BLaER1 treated with 17β-estradiol and CSF1 and Interleukin-3, amounts not matched to agents 10 nM and 100 nM (cell line): ENCODE data around the gene CASS4.
A peak's percentile ranks its signal among the peaks of the same experiment; 100 is the strongest.

Experiments
- H3K27ac ChIP-seq, 11 experiments: shearing (Covaris generic); formaldehyde crosslinking; 2 replicates each; pipeline ENCODE4 v1.8.1; 2022
- H3K27me3 ChIP-seq, 11 experiments: shearing (Covaris generic); formaldehyde crosslinking; 2 replicates each; pipeline ENCODE4 v1.8.1; 2022
- H3K36me3 ChIP-seq, 11 experiments: shearing (Covaris generic); formaldehyde crosslinking; 2 replicates each; pipeline ENCODE4 v1.8.1; 2022
- H3K4me1 ChIP-seq, 10 experiments: shearing (Covaris generic); formaldehyde crosslinking; 2 replicates each; pipeline ENCODE4 v1.8.1; 2022
- H3K4me2 ChIP-seq, 11 experiments: shearing (Covaris generic); formaldehyde crosslinking; 2 replicates each; pipeline ENCODE4 v1.8.1; 2022
- H3K4me3 ChIP-seq, 10 experiments: shearing (Covaris generic); formaldehyde crosslinking; 2 replicates each; pipeline ENCODE4 v1.8.1; 2022
- H3K9ac ChIP-seq, 11 experiments: shearing (Covaris generic); formaldehyde crosslinking; 2 replicates each; pipeline ENCODE4 v1.8.1; 2022
- H3K9me3 ChIP-seq, 11 experiments: shearing (Covaris generic); formaldehyde crosslinking; replicated peaks in 1 of 11; 2 replicates each; pipeline ENCODE4 v1.8.1; 2022
- H4K20me1 ChIP-seq, 11 experiments: shearing (Covaris generic); formaldehyde crosslinking; 2 replicates each; pipeline ENCODE4 v1.8.1; 2022
- Cebpa-rat ChIP-seq, 11 experiments: shearing (Covaris generic); IDR thresholded peaks; 2 replicates each; pipeline ENCODE4 v1.8.1; 2022

Gene CASS4

GRCh38 chr20:56463428-56463827 is 51.4 kb downstream of the CASS4 start:
- H3K9me3 ChIP-seq: no peaks in the 10 kb centered on the region
- no peaks in the 10 kb centered on the region; a peak in 1 of 22 replicates for H3K27me3 ChIP-seq
- TF ChIP-seq Cebpa-rat (IDR thresholded peaks at IDR 0.05): peak in 3 of 11 experiments; percentile 31 to 63 (median 61); a peak in 4 of 22 replicates
- H3K27ac ChIP-seq: peak overlapping the region; percentile 51 to 90 (median 68); a peak in 21 of 22 replicates
- peaks cover 69 to 85% (median 77%) of the 10 kb centered on the region in 10 experiments for H3K4me1 ChIP-seq
- H3K4me3 ChIP-seq: peak overlapping the region in 2 of 10 experiments; percentile 8; a peak in 4 of 20 replicates
- H3K4me2 ChIP-seq: peak overlapping the region; percentile 59 to 92 (median 84)
- H4K20me1 ChIP-seq: no peaks in the 10 kb centered on the region
- H3K9ac ChIP-seq: peak overlapping the region in 8 of 11 experiments; percentile 8 to 55 (median 36); a peak in 10 of 22 replicates
- peaks cover 0 to 3% (median 0%) of the 10 kb centered on the region in 11 experiments; a peak in 1 of 22 replicates for H3K36me3 ChIP-seq

- H3K27me3 ChIP-seq: no peaks in the 10 kb centered on the region
- H3K4me2 ChIP-seq: peak overlapping the region; percentile 21 to 92 (median 82)
- TF ChIP-seq Cebpa-rat (IDR thresholded peaks at IDR 0.05): no peak
- H3K4me3 ChIP-seq: no peak overlapping the region
- H3K9me3 ChIP-seq: no peaks in the 10 kb centered on the region
- peaks cover 0 to 15% (median 5%) of the 10 kb centered on the region in 11 experiments; a peak in 11 of 22 replicates for H4K20me1 ChIP-seq
- H3K4me1 ChIP-seq: peaks cover 75 to 92% (median 89%) of the 10 kb centered on the region in 10 experiments
- peak overlapping the region; percentile 31 to 94 (median 88); a peak in 20 of 22 replicates for H3K27ac ChIP-seq
- H3K9ac ChIP-seq: peak overlapping the region in 10 of 11 experiments; percentile 1 to 37 (median 22); a peak in 8 of 22 replicates
- peaks cover 4 to 15% (median 10%) of the 10 kb centered on the region in 11 experiments; a peak in 17 of 22 replicates for H3K36me3 ChIP-seq
These were observed 53.9 kb downstream of the CASS4 start for GRCh38 chr20:56465997-56466396.

- H3K27me3 ChIP-seq: no peaks in the 10 kb centered on the region
- no peak for TF ChIP-seq Cebpa-rat (IDR thresholded peaks at IDR 0.05)
- H3K4me1 ChIP-seq: peaks cover 60 to 80% (median 73%) of the 10 kb centered on the region in 10 experiments
- peaks cover 0 to 33% (median 11%) of the 10 kb centered on the region in 11 experiments; a peak in 14 of 22 replicates for H4K20me1 ChIP-seq
- H3K9ac ChIP-seq: peak overlapping the region; percentile 71 to 94 (median 88); a peak in 21 of 22 replicates
- peaks cover 11 to 31% (median 24%) of the 10 kb centered on the region in 11 experiments; a peak in 21 of 22 replicates for H3K36me3 ChIP-seq
- peak overlapping the region; percentile 60 to 92 (median 82) for H3K4me2 ChIP-seq
- peak overlapping the region; percentile 83 to 96 (median 91) for H3K4me3 ChIP-seq
- H3K9me3 ChIP-seq: no peaks in the 10 kb centered on the region
- H3K27ac ChIP-seq: peak overlapping the region; percentile 51 to 94 (median 88); a peak in 21 of 22 replicates
These were observed 55.9 kb downstream of the CASS4 start for GRCh38 chr20:56467968-56468315.

DNA sequence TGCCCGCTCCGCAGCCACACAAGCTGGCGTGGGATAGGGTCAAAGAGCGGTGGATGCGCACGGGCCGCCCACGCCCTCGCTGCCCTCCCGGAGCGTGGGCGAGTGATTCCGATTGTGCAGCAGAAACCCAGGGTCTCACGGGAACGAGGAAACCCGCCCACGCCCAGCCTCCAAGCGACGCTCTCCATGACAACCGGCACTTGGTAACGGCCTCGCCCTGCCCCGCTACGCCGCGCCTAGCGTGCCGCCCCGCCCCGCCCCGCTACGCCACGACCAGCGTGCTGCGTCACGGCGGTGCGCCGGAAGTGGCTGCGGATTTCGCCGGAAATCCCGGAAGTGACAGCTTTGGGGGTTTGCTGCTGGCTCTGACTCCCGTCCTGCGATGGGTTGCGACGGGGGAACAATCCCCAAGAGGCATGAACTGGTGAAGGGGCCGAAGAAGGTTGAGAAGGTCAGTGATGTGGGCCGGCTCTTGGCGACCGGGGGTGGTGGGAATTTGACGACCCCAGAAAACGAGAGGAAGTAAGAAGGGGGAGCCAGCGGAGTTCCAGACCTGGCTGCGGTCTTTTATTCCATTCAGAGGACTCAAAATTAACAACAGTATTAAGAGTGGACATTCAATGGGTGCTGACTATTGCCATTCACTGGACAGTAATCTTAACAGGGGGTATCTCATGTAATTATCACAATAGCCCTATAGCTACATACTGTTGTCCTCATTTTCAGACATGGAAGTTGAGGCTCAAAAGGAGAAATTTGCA is 56.4 kb downstream of the CASS4 start, which contains the start of gene RTF2:
RTF2 (plus strand) TSS at position 312 of the 761 bp plus-strand sequence; CDS start at position 383, 71 bp downstream.
- H4K20me1 ChIP-seq: peaks cover 0 to 33% (median 12%) of the 10 kb centered on the region in 11 experiments; a peak in 14 of 22 replicates
- peaks cover 16 to 37% (median 30%) of the 10 kb centered on the region in 11 experiments for H3K36me3 ChIP-seq
- H3K9me3 ChIP-seq: no peaks in the 10 kb centered on the region
- peak within 1 kb of the TSS; percentile 81 to 98 (median 91) for H3K4me2 ChIP-seq
- no peak for TF ChIP-seq Cebpa-rat (IDR thresholded peaks at IDR 0.05)
- no peaks in the 10 kb centered on the region for H3K27me3 ChIP-seq
- H3K27ac ChIP-seq: peak within 1 kb of the TSS; percentile 80 to 94 (median 88)
- peak within 1 kb of the TSS; percentile 83 to 94 (median 88) for H3K9ac ChIP-seq
- peak within 1 kb of the TSS; percentile 83 to 96 (median 91) for H3K4me3 ChIP-seq
- H3K4me1 ChIP-seq: peaks cover 54 to 74% (median 67%) of the 10 kb centered on the region in 10 experiments

- no peak for TF ChIP-seq Cebpa-rat (IDR thresholded peaks at IDR 0.05)
- H3K4me2 ChIP-seq: peak overlapping the region; percentile 81 to 98 (median 91)
- peaks cover 22 to 42% (median 35%) of the 10 kb centered on the region in 11 experiments for H3K36me3 ChIP-seq
- peak overlapping the region; percentile 80 to 94 (median 88) for H3K27ac ChIP-seq
- H3K9ac ChIP-seq: peak overlapping the region; percentile 83 to 94 (median 88)
- H3K27me3 ChIP-seq: no peaks in the 10 kb centered on the region
- peak overlapping the region; percentile 83 to 96 (median 91) for H3K4me3 ChIP-seq
- peaks cover 49 to 68% (median 62%) of the 10 kb centered on the region in 10 experiments for H3K4me1 ChIP-seq
- no peaks in the 10 kb centered on the region for H3K9me3 ChIP-seq
- H4K20me1 ChIP-seq: peaks cover 0 to 35% (median 15%) of the 10 kb centered on the region in 11 experiments; a peak in 14 of 22 replicates
These were observed 57.0 kb downstream of the CASS4 start for GRCh38 chr20:56469077-56469449.

DNA sequence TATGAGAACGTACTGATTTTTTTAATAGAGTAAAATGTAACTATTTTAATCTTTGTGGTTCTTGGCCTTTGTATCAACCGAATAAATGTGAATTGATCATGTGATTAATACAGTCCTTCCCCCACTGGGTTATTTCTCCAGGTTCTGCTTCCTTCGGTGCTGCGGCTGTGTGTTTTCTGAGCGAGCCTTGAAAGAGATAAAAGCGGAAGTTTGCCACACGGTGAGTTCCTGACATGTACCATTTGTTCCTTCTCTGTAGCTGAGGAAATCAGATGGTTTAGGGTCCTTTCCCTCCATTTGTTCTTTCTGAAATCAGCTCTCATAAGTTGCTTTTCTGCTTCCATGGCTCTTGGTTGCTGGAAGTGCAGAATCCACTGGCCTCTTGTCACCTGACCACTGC is 71.9 kb downstream of the CASS4 start:
- Histone ChIP-seq H3K36me3 (peaks cover 89 to 98% (median 95%) of the 10 kb centered on the region in 11 experiments), H4K20me1 (peaks cover 4 to 87% (median 59%) of the 10 kb centered on the region in 11 experiments; a peak in 17 of 22 replicates), H3K27ac (peak overlapping the region in 6 of 11 experiments; percentile 20 to 42 (median 31); a peak in 8 of 22 replicates), H3K4me3 (no peak overlapping the region), H3K9me3 (no peaks in the 10 kb centered on the region), H3K27me3 (no peaks in the 10 kb centered on the region), H3K9ac (peak overlapping the region in 2 of 11 experiments; percentile 14 to 32; a peak in 2 of 22 replicates), H3K4me2 (peak overlapping the region; percentile 10 to 57 (median 44); a peak in 21 of 22 replicates), H3K4me1 (peaks cover 11 to 20% (median 16%) of the 10 kb centered on the region in 10 experiments)
- no peak for TF ChIP-seq Cebpa-rat (IDR thresholded peaks at IDR 0.05)

DNA sequence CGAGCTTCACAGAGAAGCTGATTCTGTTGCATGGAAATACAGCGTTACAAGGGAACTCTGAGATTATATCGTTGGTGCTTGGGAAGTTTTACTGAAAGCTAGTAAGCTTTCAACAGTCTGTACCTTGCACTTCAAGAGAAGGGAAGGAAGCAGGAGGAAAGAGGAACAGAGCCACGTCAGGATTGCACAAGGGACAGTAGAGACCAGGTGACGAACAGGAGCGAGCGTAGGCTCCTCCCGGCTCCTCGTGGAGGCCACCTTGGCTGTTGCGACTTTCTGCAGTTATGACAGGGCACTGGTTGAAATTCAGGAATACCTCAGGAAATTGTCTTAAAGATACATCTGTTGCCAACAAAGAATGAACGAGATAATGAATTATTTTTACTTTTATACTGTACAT is 75.2 kb downstream of the CASS4 start:
- no peaks in the 10 kb centered on the region for H3K27me3 ChIP-seq
- H3K36me3 ChIP-seq: peaks cover 89 to 98% (median 94%) of the 10 kb centered on the region in 11 experiments
- no peak overlapping the region for H3K9ac ChIP-seq
- H3K9me3 ChIP-seq: no peaks in the 10 kb centered on the region
- no peak for TF ChIP-seq Cebpa-rat (IDR thresholded peaks at IDR 0.05)
- H3K4me2 ChIP-seq: no peak overlapping the region
- H3K4me1 ChIP-seq: peaks cover 11 to 20% (median 16%) of the 10 kb centered on the region in 10 experiments
- H3K4me3 ChIP-seq: no peak overlapping the region
- H4K20me1 ChIP-seq: peaks cover 15 to 93% (median 68%) of the 10 kb centered on the region in 11 experiments; a peak in 18 of 22 replicates
- H3K27ac ChIP-seq: no peak overlapping the region

DNA sequence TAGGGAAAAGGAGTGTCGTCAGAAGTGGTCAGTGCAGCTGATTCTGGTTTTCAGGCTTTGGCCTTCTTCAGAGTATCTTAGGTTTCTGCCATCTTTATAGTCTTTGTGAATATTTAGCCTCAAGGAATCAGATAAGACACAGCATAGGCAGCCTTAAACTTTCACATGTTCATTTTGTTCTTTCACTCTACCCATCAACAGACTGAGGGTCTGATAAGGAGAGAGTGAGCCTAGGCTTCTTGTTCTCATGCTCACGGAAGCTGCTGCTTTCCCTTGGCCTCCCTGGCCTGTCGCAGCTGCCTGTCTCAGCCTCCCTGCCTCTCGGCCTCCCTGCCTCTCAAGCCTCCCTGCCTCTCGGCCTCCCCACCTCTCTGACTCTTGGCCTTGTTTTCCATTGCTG is 76.5 kb downstream of the CASS4 start:
- Histone ChIP-seq H3K9me3 (no peaks in the 10 kb centered on the region), H3K9ac (no peak overlapping the region), H3K4me2 (no peak overlapping the region), H3K36me3 (peaks cover 90 to 99% (median 96%) of the 10 kb centered on the region in 11 experiments), H4K20me1 (peaks cover 15 to 89% (median 61%) of the 10 kb centered on the region in 11 experiments; a peak in 16 of 22 replicates), H3K4me3 (no peak overlapping the region), H3K27me3 (no peaks in the 10 kb centered on the region), H3K4me1 (peaks cover 7 to 14% (median 9%) of the 10 kb centered on the region in 10 experiments; a peak in 19 of 20 replicates), H3K27ac (no peak overlapping the region)
- no peak for TF ChIP-seq Cebpa-rat (IDR thresholded peaks at IDR 0.05)
